IPS DF 6.9 (cell line): ENCODE results near the gene MOK.
A peak's percentile ranks its signal among the peaks of the same experiment; 100 is the strongest.

ENCODE experiments used
- DNase-seq: peaks from one replicate; pipeline ENCODE4 v3.0.0-alpha.2; 2013; ENCODE audit warnings: low read depth, low spot score
- H3K27ac ChIP-seq: one replicate; pipeline ENCODE4 v1.5.1; 2013; ENCODE audit warnings: low read length, control low read depth
- H3K27me3 ChIP-seq: 2 replicates; pipeline ENCODE4 v1.6.1; 2013; ENCODE audit warnings: mild to moderate bottlenecking, low read length; ENCODE audit not compliant: control insufficient read depth, insufficient read depth
- H3K36me3 ChIP-seq: 2 replicates; pipeline ENCODE4 v1.6.1; 2013; ENCODE audit warnings: low read length; ENCODE audit not compliant: control insufficient read depth, insufficient read depth
- H3K4me1 ChIP-seq: 2 replicates; pipeline ENCODE4 v1.6.1; 2013; ENCODE audit warnings: low read length; ENCODE audit not compliant: control insufficient read depth, insufficient read depth
- H3K4me3 ChIP-seq: 2 replicates; pipeline ENCODE4 v1.5.1; 2013; ENCODE audit warnings: mild to moderate bottlenecking, low read length
- H3K9me3 ChIP-seq: 2 replicates; pipeline ENCODE4 v1.6.1; 2013; ENCODE audit warnings: low read length, inconsistent platforms; ENCODE audit not compliant: control insufficient read depth, insufficient read depth
- WGBS: extraction: QIAGEN DNeasy Blood & Tissue Kit; methylation state at CpG from one replicate; pipeline ENCODE4 v1.1.7; 2013; ENCODE audit warnings: mixed read lengths, missing lambda C conversion rate; ENCODE audit not compliant: insufficient read length, insufficient coverage; 5-methylcytosine and 5-hydroxymethylcytosine counted together

The MOK gene

GRCh38 chr14:102264775-102265174 is 40.2 kb downstream of the MOK start:
- no CpG with 5 or more reads among the region's 4 CpGs for WGBS
- no peaks in the 10 kb centered on the region for H3K4me1 ChIP-seq
- H3K27me3 ChIP-seq: no peaks in the 10 kb centered on the region
- no peak for DNase-seq
- no peaks in the 10 kb centered on the region for H3K36me3 ChIP-seq
- no peaks in the 10 kb centered on the region for H3K9me3 ChIP-seq
- H3K27ac ChIP-seq: no peak overlapping the region
- no peak overlapping the region for H3K4me3 ChIP-seq

- DNase-seq: no peak
Measured at GRCh38 chr14:102264355-102264754, 40.6 kb downstream of the MOK start.

GRCh38 chr14:102262929-102263462 is 42.0 kb downstream of the MOK start:
- Histone ChIP-seq H3K27me3 (no peaks in the 10 kb centered on the region), H3K9me3 (no peaks in the 10 kb centered on the region), H3K27ac (no peak overlapping the region), H3K4me1 (no peaks in the 10 kb centered on the region), H3K36me3 (no peaks in the 10 kb centered on the region), H3K4me3 (no peak overlapping the region)
- DNase-seq: peak; percentile 7
- whole genome bisulfite sequencing: no CpG with 5 or more reads among the region's 7 CpGs

More at GRCh38 chr14:102264355-102264754, 40.6 kb downstream of the MOK start:
- H3K27ac ChIP-seq: no peak overlapping the region
- H3K4me3 ChIP-seq: no peak overlapping the region
- no peaks in the 10 kb centered on the region for H3K36me3 ChIP-seq
- WGBS: no CpG with 5 or more reads among the region's 8 CpGs
- no peaks in the 10 kb centered on the region for H3K27me3 ChIP-seq
- no peaks in the 10 kb centered on the region for H3K9me3 ChIP-seq
- no peaks in the 10 kb centered on the region for H3K4me1 ChIP-seq

GRCh38 chr14:102258136-102258535 is 46.8 kb downstream of the MOK start:
- H3K4me3 ChIP-seq: no peak overlapping the region
- no peak overlapping the region for H3K27ac ChIP-seq
- WGBS: no CpG with 5 or more reads among the region's 6 CpGs
- no peaks in the 10 kb centered on the region for H3K9me3 ChIP-seq
- H3K4me1 ChIP-seq: no peaks in the 10 kb centered on the region
- DNase-seq: no peak
- H3K27me3 ChIP-seq: no peaks in the 10 kb centered on the region
- no peaks in the 10 kb centered on the region for H3K36me3 ChIP-seq

DNA sequence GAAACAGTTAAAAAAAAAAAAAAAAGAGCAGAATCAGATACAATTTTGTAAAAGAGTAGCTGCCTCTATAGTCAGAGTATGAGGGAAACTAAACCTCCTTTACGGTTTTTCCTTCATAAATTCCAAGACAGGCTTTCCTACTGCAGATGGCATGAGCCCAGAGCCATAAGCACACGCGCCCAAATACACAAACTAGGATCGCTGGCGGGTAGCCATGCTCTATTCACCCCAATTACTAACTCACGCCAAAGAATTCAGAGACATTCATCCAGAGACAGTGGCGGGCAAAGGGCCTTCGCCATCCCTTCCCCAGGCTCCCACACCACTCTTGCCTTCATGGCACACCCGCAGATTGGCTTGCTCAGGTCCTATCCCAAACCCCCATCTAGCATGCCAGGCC is 48.2 kb downstream of the MOK start:
- Histone ChIP-seq H3K36me3 (no peaks in the 10 kb centered on the region), H3K4me3 (no peak overlapping the region), H3K9me3 (no peaks in the 10 kb centered on the region), H3K4me1 (no peaks in the 10 kb centered on the region), H3K27ac (no peak overlapping the region), H3K27me3 (no peaks in the 10 kb centered on the region)
- no peak for DNase-seq
- no CpG with 5 or more reads among the region's 9 CpGs for WGBS

DNA sequence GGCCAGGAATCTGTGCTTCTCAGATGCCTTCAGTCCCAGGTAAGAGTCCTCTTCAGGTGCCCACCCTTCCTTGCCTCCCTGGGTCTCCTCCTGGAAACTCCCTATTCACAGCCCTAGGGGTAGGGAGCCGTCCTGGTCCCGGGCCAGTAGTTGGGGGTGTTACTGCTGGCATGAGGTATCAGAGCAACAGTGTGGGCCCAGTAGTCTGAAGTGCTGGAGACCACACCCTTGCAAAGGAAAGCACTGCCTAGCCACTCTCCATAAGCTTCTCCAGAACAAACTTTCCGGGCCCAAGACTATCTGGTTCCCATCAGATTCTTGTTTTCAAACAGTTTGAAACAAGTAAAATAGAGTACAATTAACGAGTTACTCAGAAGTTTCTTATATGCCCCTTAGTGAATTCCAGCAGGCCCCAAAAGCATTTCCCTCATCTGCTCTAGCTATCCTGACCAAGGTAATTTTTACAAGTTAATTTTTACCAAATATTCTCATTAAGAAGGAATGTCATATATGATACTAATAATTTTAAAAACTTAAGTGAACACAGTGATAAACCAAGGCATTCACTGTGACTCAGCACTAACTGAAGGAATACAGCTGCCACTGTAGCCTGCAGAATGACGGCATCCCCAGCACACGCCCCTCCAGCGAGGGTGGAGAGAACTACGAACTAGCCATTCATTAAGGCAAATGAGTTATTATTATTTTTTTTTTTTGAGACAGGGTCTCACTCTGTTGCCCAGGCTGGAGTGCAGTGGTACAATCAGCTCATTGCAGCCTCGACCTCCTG is 49.4 kb downstream of the MOK start:
- no peaks in the 10 kb centered on the region for H3K36me3 ChIP-seq
- no CpG with 5 or more reads among the region's 9 CpGs for WGBS
- H3K27me3 ChIP-seq: no peaks in the 10 kb centered on the region
- H3K4me1 ChIP-seq: no peaks in the 10 kb centered on the region
- no peak overlapping the region for H3K27ac ChIP-seq
- H3K9me3 ChIP-seq: no peaks in the 10 kb centered on the region
- no peak for DNase-seq
- H3K4me3 ChIP-seq: no peak overlapping the region

DNA sequence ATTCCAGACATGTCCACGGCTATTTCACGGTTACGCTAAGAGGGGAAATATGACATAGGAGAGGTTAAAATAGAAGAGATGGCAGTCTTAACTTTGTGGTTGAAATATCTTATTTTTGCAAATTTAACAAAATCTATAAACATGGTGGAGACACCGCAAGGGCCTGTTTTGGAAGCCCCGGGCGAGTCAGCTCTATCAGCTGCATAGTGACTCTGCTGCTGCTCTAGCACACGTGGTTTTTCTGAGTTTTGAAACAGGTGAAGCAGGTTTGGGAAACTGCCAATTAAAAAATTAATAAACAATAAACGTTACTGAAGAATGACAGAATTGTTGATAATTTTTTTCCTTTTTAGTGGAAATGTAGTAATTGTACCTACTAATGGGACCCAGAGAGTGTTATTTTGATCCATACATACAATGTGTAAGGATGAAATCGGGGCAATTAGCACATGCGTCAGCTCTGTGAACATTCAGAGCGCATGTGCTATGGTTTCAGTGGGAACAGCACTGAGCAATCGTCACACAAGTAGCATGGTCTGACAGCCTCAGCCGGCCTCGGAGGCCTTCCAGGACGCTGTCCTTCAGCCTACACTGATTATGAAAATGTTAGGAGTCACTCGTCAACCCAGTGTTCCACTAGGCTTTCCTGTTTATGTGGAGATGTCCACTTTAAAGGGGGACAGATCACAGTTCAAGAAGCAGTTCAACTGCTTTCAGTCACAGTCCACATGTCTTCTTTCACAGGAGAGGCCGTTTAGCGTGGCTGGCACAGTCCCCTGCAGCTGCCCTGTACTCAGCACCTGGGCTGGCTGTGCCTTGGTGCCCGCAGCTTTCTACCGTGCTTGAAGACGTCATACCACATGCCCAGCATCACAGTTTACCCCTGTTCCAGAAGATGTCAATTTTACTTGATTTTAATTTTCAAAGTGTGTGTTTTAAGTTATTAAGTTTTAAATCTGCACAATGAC is 51.8 kb downstream of the MOK start:
- H3K27ac ChIP-seq: no peak overlapping the region
- H3K27me3 ChIP-seq: no peaks in the 10 kb centered on the region
- no peak overlapping the region for H3K4me3 ChIP-seq
- H3K4me1 ChIP-seq: peaks cover 2% of the 10 kb centered on the region; the same call in 1 of the 2 replicates
- H3K36me3 ChIP-seq: no peaks in the 10 kb centered on the region
- WGBS: no CpG with 5 or more reads among the region's 21 CpGs
- no peaks in the 10 kb centered on the region for H3K9me3 ChIP-seq
- no peak for DNase-seq

- no CpG with 5 or more reads among the region's 8 CpGs for WGBS
Measured at GRCh38 chr14:102251161-102251560, 53.8 kb downstream of the MOK start.

DNA sequence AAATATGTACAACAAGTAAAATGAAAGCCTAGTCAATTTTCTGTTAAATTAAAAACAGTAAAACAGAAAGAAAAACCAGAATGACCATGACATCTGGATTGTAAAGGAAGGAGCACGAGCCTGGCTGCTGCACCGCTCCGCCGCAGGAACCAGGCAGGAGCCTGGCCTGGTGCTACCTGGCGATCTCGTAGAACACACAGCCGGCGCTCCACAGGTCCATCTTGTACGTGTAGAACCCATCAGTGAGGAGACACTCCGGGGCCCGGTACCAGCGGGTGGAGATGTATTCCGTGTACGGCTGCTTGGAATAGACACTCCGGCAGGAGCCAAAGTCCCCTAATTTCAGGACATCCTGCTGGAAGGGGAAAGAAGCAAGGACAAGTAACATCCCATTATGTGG is 54.3 kb downstream of the MOK start:
- no CpG with 5 or more reads among the region's 15 CpGs for WGBS
- H3K4me3 ChIP-seq: no peak overlapping the region

More at GRCh38 chr14:102251161-102251560, 53.8 kb downstream of the MOK start:
- no peak overlapping the region for H3K27ac ChIP-seq
- DNase-seq: no peak
- H3K36me3 ChIP-seq: no peaks in the 10 kb centered on the region
- H3K4me3 ChIP-seq: no peak overlapping the region
- H3K9me3 ChIP-seq: no peaks in the 10 kb centered on the region
- H3K4me1 ChIP-seq: peaks cover 7% of the 10 kb centered on the region
- H3K27me3 ChIP-seq: 0 out of 2 replicates have a peak, but pooled peaks cover 1% of the 10 kb centered on the region

DNA sequence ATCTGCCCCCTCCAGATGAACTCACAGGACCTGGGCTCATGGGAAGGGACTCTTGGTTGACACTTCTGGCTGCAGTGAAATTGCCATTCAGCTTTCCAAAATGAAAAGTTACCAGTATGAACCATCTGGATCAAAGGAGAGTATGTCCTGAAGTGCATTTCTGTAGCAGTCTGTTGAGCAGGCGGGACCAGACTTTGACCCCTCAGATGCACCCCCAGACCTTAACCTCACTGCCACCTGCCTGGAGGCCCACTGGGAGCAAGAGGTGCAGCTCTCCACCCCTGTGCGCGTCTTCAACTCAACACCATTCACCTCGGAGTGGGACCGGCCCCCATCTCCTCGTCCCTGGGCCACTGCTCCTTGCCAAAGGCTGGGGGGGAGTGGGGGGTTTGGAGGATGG is 55.0 kb downstream of the MOK start:
- Histone ChIP-seq H3K36me3 (no peaks in the 10 kb centered on the region), H3K4me1 (peaks cover 7% of the 10 kb centered on the region), H3K9me3 (no peaks in the 10 kb centered on the region), H3K4me3 (no peak overlapping the region), H3K27ac (no peak overlapping the region), H3K27me3 (0 out of 2 replicates have a peak, but pooled peaks cover 1% of the 10 kb centered on the region)
- WGBS: no CpG with 5 or more reads among the region's 6 CpGs
- DNase-seq: no peak

More for the DNA sequence above, 54.3 kb downstream of the MOK start:
- Histone ChIP-seq H3K9me3 (no peaks in the 10 kb centered on the region), H3K4me1 (peaks cover 7% of the 10 kb centered on the region), H3K27me3 (0 out of 2 replicates have a peak, but pooled peaks cover 1% of the 10 kb centered on the region), H3K27ac (no peak overlapping the region), H3K36me3 (no peaks in the 10 kb centered on the region)
- no peak for DNase-seq
